Neuronal stem cell (in vitro differentiated cells): ENCODE measurements around the gene NRG3.

ENCODE experiments used
- DNase-seq: peaks from one replicate; pipeline ENCODE4 v3.0.0-alpha.2; 2013; ENCODE audit warnings: low spot score
- H2AFZ ChIP-seq: one replicate; pipeline ENCODE4 v1.6.1; 2013; ENCODE audit warnings: mild to moderate bottlenecking, low read length, inconsistent platforms
- H2AK5ac ChIP-seq: 2 replicates; pipeline ENCODE4 v1.6.1; 2013; ENCODE audit warnings: low read depth, mild to moderate bottlenecking, inconsistent platforms, low read length, moderate library complexity, mixed read lengths
- H2BK120ac ChIP-seq: 2 replicates; pipeline ENCODE4 v1.6.1; 2013; ENCODE audit warnings: low read depth, mild to moderate bottlenecking, inconsistent platforms, low read length, moderate library complexity, mixed read lengths
- H2BK12ac ChIP-seq: one replicate; pipeline ENCODE4 v1.6.1; 2013; ENCODE audit warnings: low read length, inconsistent platforms
- H2BK15ac ChIP-seq: 2 replicates; pipeline ENCODE4 v1.6.1; 2013; ENCODE audit warnings: mild to moderate bottlenecking, low read length, inconsistent platforms, mixed read lengths
- H2BK5ac ChIP-seq: one replicate; pipeline ENCODE4 v1.6.1; 2013; ENCODE audit warnings: inconsistent platforms, mild to moderate bottlenecking, low read length, moderate library complexity
- H3K14ac ChIP-seq: one replicate; pipeline ENCODE4 v1.6.1; 2013; ENCODE audit warnings: low read length, inconsistent platforms
- H3K18ac ChIP-seq: 2 replicates; pipeline ENCODE4 v1.6.1; 2013; ENCODE audit warnings: low read length, inconsistent platforms
- H3K23ac ChIP-seq: 2 replicates; pipeline ENCODE4 v1.6.1; 2013; ENCODE audit warnings: low read depth, mild to moderate bottlenecking, mixed read lengths, low read length, inconsistent platforms; ENCODE audit not compliant: poor library complexity
- H3K27ac ChIP-seq: replicated peaks from 3 replicates; pipeline ENCODE4 v1.5.1; 2013; ENCODE audit warnings: low read length, inconsistent platforms
- H3K27me3 ChIP-seq, 3 experiments: 2 replicates each; pipeline ENCODE4 v1.6.1; 2013; ENCODE audit warnings: low read length in 3 of 3, mild to moderate bottlenecking in 2 of 3, inconsistent platforms in 1 of 3, low read depth in 1 of 3, mixed read lengths in 1 of 3, moderate library complexity in 1 of 3; ENCODE audit not compliant: control insufficient read depth in 3 of 3, insufficient read depth in 3 of 3
- H3K36me3 ChIP-seq, 2 donors: replicated peaks in 1 of 2; 2 replicates each; pipeline ENCODE4 v1.6.1; 2013; ENCODE audit warnings: low read length in 2 of 2; ENCODE audit not compliant: control insufficient read depth in 2 of 2, insufficient read depth in 2 of 2
- H3K4ac ChIP-seq: 2 replicates; pipeline ENCODE4 v1.6.1; 2013; ENCODE audit warnings: inconsistent platforms, mild to moderate bottlenecking, low read length, moderate library complexity
- H3K4me1 ChIP-seq, 2 donors: 1 replicate in 1 of 2; 2 replicates in 1 of 2; pipeline ENCODE4 v1.6.1; 2013; ENCODE audit warnings: low read length in 2 of 2, low read depth in 1 of 2; ENCODE audit not compliant: control insufficient read depth in 2 of 2, insufficient read depth in 1 of 2
- H3K4me2 ChIP-seq: one replicate; pipeline ENCODE4 v1.6.1; 2013; ENCODE audit warnings: mild to moderate bottlenecking, low read length, inconsistent platforms; ENCODE audit not compliant: insufficient read depth, poor library complexity, severe bottlenecking
- H3K4me3 ChIP-seq, 2 donors: 2 replicates each; pipeline ENCODE4 v1.5.1; 2013; ENCODE audit warnings: low read length in 2 of 2, mild to moderate bottlenecking in 2 of 2, inconsistent platforms in 1 of 2, moderate library complexity in 1 of 2
- H3K79me1 ChIP-seq: one replicate; pipeline ENCODE4 v1.6.1; 2013; ENCODE audit warnings: low read depth, mild to moderate bottlenecking, inconsistent platforms, low read length, moderate library complexity
- H3K9ac ChIP-seq: one replicate; pipeline ENCODE4 v1.6.1; 2013; ENCODE audit warnings: mild to moderate bottlenecking, low read depth, low read length, inconsistent platforms; ENCODE audit not compliant: poor library complexity
- H3K9me3 ChIP-seq, 2 donors: replicated peaks in 1 of 2; 2 replicates each; pipeline versions ENCODE3 to v1.6.1; 2013; ENCODE audit warnings: low read length in 2 of 2, mild to moderate bottlenecking in 2 of 2, inconsistent platforms in 1 of 2, low read depth in 1 of 2, mixed read lengths in 1 of 2, moderate library complexity in 1 of 2; ENCODE audit not compliant: control insufficient read depth in 2 of 2, insufficient read depth in 1 of 2
- H4K8ac ChIP-seq: one replicate; pipeline ENCODE4 v1.6.1; 2013; ENCODE audit warnings: low read depth, mild to moderate bottlenecking, inconsistent platforms, low read length, moderate library complexity
- H4K91ac ChIP-seq: one replicate; pipeline ENCODE4 v1.6.1; 2013; ENCODE audit warnings: low read length, low read depth, mild to moderate bottlenecking, inconsistent platforms; ENCODE audit not compliant: poor library complexity
- WGBS, 2 donors: extraction: QIAGEN DNeasy Blood & Tissue Kit; methylation state at CpG; one replicate each; pipeline ENCODE4 v1.1.7; 2013; ENCODE audit warnings: missing lambda C conversion rate in 2 of 2, mixed read lengths in 1 of 2; ENCODE audit not compliant: insufficient read length in 2 of 2, insufficient replicate concordance in 1 of 2; ENCODE audit errors: extremely low coverage in 2 of 2; 5-methylcytosine and 5-hydroxymethylcytosine counted together

Gene NRG3

GRCh38 chr10:82161264-82161663, 286.3 kb downstream of the NRG3 start:
- Histone ChIP-seq H3K27ac (no peak overlapping the region), H2AFZ (no peak overlapping the region), H2BK15ac (no peak overlapping the region), H3K4me3 (no peak overlapping the region), H2BK5ac (no peak overlapping the region), H3K79me1 (no peaks in the 10 kb centered on the region), H3K9ac (no peak overlapping the region), H3K4me1 (no peaks in the 10 kb centered on the region), H4K91ac (no peak overlapping the region), H3K36me3 (no peaks in the 10 kb centered on the region), H3K4me2 (no peak overlapping the region), H3K18ac (no peak overlapping the region), H3K4ac (no peak overlapping the region), H3K27me3 (no peaks in the 10 kb centered on the region), H3K9me3 (no peaks in the 10 kb centered on the region), H3K14ac (no peak overlapping the region), H3K23ac (no peak overlapping the region), H2BK12ac (no peak overlapping the region), H2AK5ac (no peak overlapping the region), H4K8ac (no peak overlapping the region), H2BK120ac (no peak overlapping the region)
- no peak for DNase-seq
- WGBS, 2 donors = no CpG with 5 or more reads among the region's 2 CpGs

- Histone ChIP-seq H3K27me3 (no peaks in the 10 kb centered on the region), H3K9me3 (no peaks in the 10 kb centered on the region), H3K79me1 (no peaks in the 10 kb centered on the region), H2AFZ (no peak overlapping the region), H3K4me3 (no peak overlapping the region), H4K91ac (no peak overlapping the region), H3K4me2 (no peak overlapping the region), H3K18ac (no peak overlapping the region), H3K36me3 (no peaks in the 10 kb centered on the region), H3K9ac (no peak overlapping the region), H3K4me1 (no peaks in the 10 kb centered on the region), H2AK5ac (no peak overlapping the region), H3K14ac (no peak overlapping the region), H2BK5ac (no peak overlapping the region), H2BK15ac (no peak overlapping the region), H3K23ac (no peak overlapping the region), H4K8ac (no peak overlapping the region), H2BK12ac (no peak overlapping the region), H2BK120ac (no peak overlapping the region), H3K27ac (no peak overlapping the region), H3K4ac (no peak overlapping the region)
- WGBS, 2 donors = no CpG with 5 or more reads among the region's 4 CpGs
- DNase-seq = no peak
Measured at GRCh38 chr10:82162549-82163195, 287.7 kb downstream of the NRG3 start.

- Histone ChIP-seq H3K4me2 (no peak overlapping the region), H2BK15ac (no peak overlapping the region), H2AK5ac (no peak overlapping the region), H2BK12ac (no peak overlapping the region), H4K91ac (no peak overlapping the region), H3K23ac (no peak overlapping the region), H3K27me3 (no peaks in the 10 kb centered on the region), H2BK120ac (no peak overlapping the region), H2BK5ac (no peak overlapping the region), H3K4ac (no peak overlapping the region), H3K4me3 (no peak overlapping the region), H3K79me1 (no peaks in the 10 kb centered on the region), H3K27ac (no peak overlapping the region), H3K9ac (no peak overlapping the region), H4K8ac (no peak overlapping the region), H3K9me3 (no peaks in the 10 kb centered on the region), H2AFZ (no peak overlapping the region), H3K4me1 (no peaks in the 10 kb centered on the region), H3K18ac (no peak overlapping the region), H3K14ac (no peak overlapping the region), H3K36me3 (no peaks in the 10 kb centered on the region)
- WGBS, 2 donors = no CpG with 5 or more reads among the region's 3 CpGs
- DNase-seq = no peak
Measured at GRCh38 chr10:82171899-82172298, 296.9 kb downstream of the NRG3 start.

GRCh38 chr10:82176587-82176986, 301.6 kb downstream of the NRG3 start:
- Histone ChIP-seq H3K36me3 (no peaks in the 10 kb centered on the region), H4K8ac (no peak overlapping the region), H2BK15ac (no peak overlapping the region), H4K91ac (no peak overlapping the region), H3K14ac (no peak overlapping the region), H3K4me3 (no peak overlapping the region), H3K4me2 (no peak overlapping the region), H3K23ac (no peak overlapping the region), H2AK5ac (no peak overlapping the region), H2AFZ (no peak overlapping the region), H3K79me1 (no peaks in the 10 kb centered on the region), H3K9me3 (no peaks in the 10 kb centered on the region), H3K27ac (no peak overlapping the region), H3K4me1 (no peaks in the 10 kb centered on the region), H3K9ac (no peak overlapping the region), H3K27me3 (no peaks in the 10 kb centered on the region), H2BK5ac (no peak overlapping the region), H2BK12ac (no peak overlapping the region), H2BK120ac (no peak overlapping the region), H3K4ac (no peak overlapping the region), H3K18ac (no peak overlapping the region)
- no peak for DNase-seq
- no CpG with 5 or more reads among the region's 3 CpGs for WGBS, 2 donors
